Astrocyte (in vitro differentiated cells and primary cell): ENCODE measurements around the gene CIAO2B. TPM values are rescaled to one million over a fixed set of nuclear protein-coding genes. Genes with fewer than 3 reads are reported as not detected.

Source experiments
- DNase-seq: peaks from one replicate; pipeline ENCODE4 v3.0.0-alpha.2; 2010; ENCODE audit warnings: low read depth
- FAIRE-seq: peaks from 2 replicates; lab custom pipeline; 2011; peaks lifted over from hg19 to GRCh38; lab: Jason Lieb, UNC
- H2AFZ ChIP-seq: 2 replicates; pipeline ENCODE4 v1.6.0; 2012; ENCODE audit warnings: low read depth, low read length, inconsistent platforms
- H3K27ac ChIP-seq: 2 replicates; pipeline ENCODE4 v1.5.1; 2011; ENCODE audit warnings: low read depth, low read length, inconsistent platforms
- H3K27me3 ChIP-seq: 2 replicates; pipeline ENCODE4 v1.6.0; 2011; ENCODE audit warnings: low read length, inconsistent platforms; ENCODE audit not compliant: insufficient read depth
- H3K36me3 ChIP-seq: 2 replicates; pipeline ENCODE4 v1.5.1; 2011; ENCODE audit warnings: low read length, inconsistent platforms; ENCODE audit not compliant: insufficient read depth
- H3K4me1 ChIP-seq: 2 replicates; pipeline ENCODE4 v1.5.1; 2011; ENCODE audit warnings: low read length, inconsistent platforms; ENCODE audit not compliant: insufficient read depth
- H3K4me2 ChIP-seq: 2 replicates; pipeline ENCODE4 v1.6.0; 2012; ENCODE audit warnings: low read length, inconsistent platforms
- H3K4me3 ChIP-seq: 2 replicates; pipeline ENCODE4 v1.5.1; 2011; ENCODE audit warnings: low read depth, mild to moderate bottlenecking, low read length, inconsistent platforms; ENCODE audit not compliant: insufficient read depth
- H3K79me2 ChIP-seq: 2 replicates; pipeline ENCODE4 v1.6.0; 2012; ENCODE audit warnings: mild to moderate bottlenecking, low read length, inconsistent platforms; ENCODE audit not compliant: insufficient read depth
- H3K9ac ChIP-seq: 2 replicates; pipeline ENCODE4 v1.6.0; 2012; ENCODE audit warnings: mild to moderate bottlenecking, low read length, inconsistent platforms
- H3K9me3 ChIP-seq: 2 replicates; pipeline ENCODE4 v1.5.1; 2012; ENCODE audit warnings: low read depth, mild to moderate bottlenecking, low read length, inconsistent platforms; ENCODE audit not compliant: insufficient read depth
- H4K20me1 ChIP-seq: 2 replicates; pipeline ENCODE4 v1.6.0; 2012; ENCODE audit warnings: low read length, inconsistent platforms; ENCODE audit not compliant: insufficient read depth
- H3K27ac Mint-ChIP-seq: one replicate; pipeline ENCODE4 v1.8.0; 2021; ENCODE audit warnings: mild to moderate bottlenecking, mixed read lengths; ENCODE audit not compliant: unreplicated experiment
- H3K27me3 Mint-ChIP-seq: one replicate; pipeline ENCODE4 v1.8.0; 2021; ENCODE audit warnings: low read depth, mixed read lengths; ENCODE audit not compliant: unreplicated experiment
- H3K36me3 Mint-ChIP-seq: one replicate; pipeline ENCODE4 v1.8.0; 2021; ENCODE audit warnings: low read depth, mixed read lengths; ENCODE audit not compliant: unreplicated experiment
- H3K4me1 Mint-ChIP-seq: one replicate; pipeline ENCODE4 v1.8.0; 2021; ENCODE audit warnings: low read depth, mixed read lengths; ENCODE audit not compliant: unreplicated experiment
- H3K4me3 Mint-ChIP-seq: one replicate; pipeline ENCODE4 v1.8.0; 2021; ENCODE audit warnings: mild to moderate bottlenecking, moderate library complexity, mixed read lengths; ENCODE audit not compliant: unreplicated experiment
- H3K9me3 Mint-ChIP-seq: one replicate; pipeline ENCODE4 v1.8.0; 2021; ENCODE audit warnings: mild to moderate bottlenecking, mixed read lengths; ENCODE audit not compliant: unreplicated experiment
- CTCF ChIP-seq: IDR thresholded peaks from 2 replicates; pipeline ENCODE4 v1.5.1; 2011; ENCODE audit warnings: low read depth, mild to moderate bottlenecking, inconsistent platforms, low read length, moderate library complexity; ENCODE audit not compliant: insufficient read depth
- EZH2 ChIP-seq: IDR thresholded peaks from 2 replicates; pipeline ENCODE4 v1.6.1; 2012; ENCODE audit warnings: mild to moderate bottlenecking, low read length, inconsistent platforms; ENCODE audit not compliant: insufficient read depth
- total RNA-seq: library from RNA; stranded (reverse); gene quantifications from 2 replicates; pipeline ENCODE4 v1.2.1, GENCODE V29; 2021

The CIAO2B gene
- total RNA-seq, 1 donor from 2014 or later = 75.6 TPM

- Histone ChIP-seq H3K27ac (no peak overlapping the region), H3K4me3 (no peak overlapping the region), H3K27me3 (peaks cover 9% of the 10 kb centered on the region), H3K4me2 (no peak overlapping the region), H3K4me1 (peaks cover 12% of the 10 kb centered on the region), H3K79me2 (no peaks in the 10 kb centered on the region), H3K36me3 (no peaks in the 10 kb centered on the region), H4K20me1 (no peaks in the 10 kb centered on the region), H3K9ac (no peak overlapping the region), H2AFZ (no peak overlapping the region), H3K9me3 (no peaks in the 10 kb centered on the region)
- Mint-ChIP-seq H3K27ac (no peak overlapping the region), H3K27me3 (peaks cover 34% of the 10 kb centered on the region), H3K36me3 (peaks cover 2% of the 10 kb centered on the region), H3K4me3 (no peak overlapping the region), H3K4me1 (peaks cover 6% of the 10 kb centered on the region), H3K9me3 (no peaks in the 10 kb centered on the region)
- FAIRE-seq (no peak), DNase-seq (no peak)
- TF ChIP-seq CTCF (no peak), EZH2 (no peak)
Measured at GRCh38 chr16:66968847-66969246, 34.6 kb upstream of the CIAO2B start.

GRCh38 chr16:66964049-66964448, 29.8 kb upstream of the CIAO2B start:
- no peak overlapping the region for H3K4me2 ChIP-seq
- H3K4me1 ChIP-seq = no peaks in the 10 kb centered on the region
- no peaks in the 10 kb centered on the region for H3K36me3 ChIP-seq
- Mint-ChIP-seq H3K27me3 (peaks cover 34% of the 10 kb centered on the region), H3K27ac (no peak overlapping the region), H3K36me3 (peaks cover 2% of the 10 kb centered on the region), H3K9me3 (no peaks in the 10 kb centered on the region), H3K4me1 (no peaks in the 10 kb centered on the region), H3K4me3 (no peak overlapping the region)
- no peaks in the 10 kb centered on the region for H4K20me1 ChIP-seq
- FAIRE-seq (no peak), DNase-seq (no peak)
- no peak overlapping the region for H3K9ac ChIP-seq
- peaks cover 9% of the 10 kb centered on the region for H3K27me3 ChIP-seq
- no peak overlapping the region for H3K27ac ChIP-seq
- no peaks in the 10 kb centered on the region for H3K79me2 ChIP-seq
- no peak overlapping the region for H2AFZ ChIP-seq
- no peak for TF ChIP-seq CTCF
- TF ChIP-seq EZH2 = no peak
- no peak overlapping the region for H3K4me3 ChIP-seq
- H3K9me3 ChIP-seq = no peaks in the 10 kb centered on the region

GRCh38 chr16:66961914-66962313, 27.7 kb upstream of the CIAO2B start:
- H3K27me3 ChIP-seq = peaks cover 12% of the 10 kb centered on the region
- no peak overlapping the region for H3K27ac ChIP-seq
- DNase-seq (no peak), FAIRE-seq (no peak)
- H3K4me2 ChIP-seq = no peak overlapping the region
- H3K27me3 Mint-ChIP-seq = peaks cover 42% of the 10 kb centered on the region
- H3K9me3 Mint-ChIP-seq = peaks cover 1% of the 10 kb centered on the region
- no peak overlapping the region for H3K4me3 ChIP-seq
- H3K4me1 ChIP-seq = no peaks in the 10 kb centered on the region
- H2AFZ ChIP-seq = no peak overlapping the region
- no peak overlapping the region for H3K9ac ChIP-seq
- no peaks in the 10 kb centered on the region for H3K79me2 ChIP-seq
- TF ChIP-seq EZH2 = no peak
- TF ChIP-seq CTCF = no peak
- no peaks in the 10 kb centered on the region for H3K9me3 ChIP-seq
- peak overlapping the region; percentile 53 for H3K27ac Mint-ChIP-seq
- no peaks in the 10 kb centered on the region for H3K4me1 Mint-ChIP-seq
- no peak overlapping the region for H3K4me3 Mint-ChIP-seq
- H3K36me3 Mint-ChIP-seq = peaks cover 2% of the 10 kb centered on the region
- no peaks in the 10 kb centered on the region for H3K36me3 ChIP-seq
- H4K20me1 ChIP-seq = no peaks in the 10 kb centered on the region
